ENCODE measurements around the gene TLE5. TPM values are rescaled to one million over a fixed set of nuclear protein-coding genes. Genes with fewer than 3 reads are reported as not detected.

Gene TLE5
- total and polyA plus RNA-seq, 9 of the 15 experiments (the other 6 are each of a cell fraction or from before 2014, with no cell fraction given) = 2.0 to 347 (median 235) TPM

- TF ChIP-seq ZBTB40 (IDR thresholded peaks at IDR 0.05) = no peak
- no peak for TF ChIP-seq ZBTB40 (CRISPR knock-in tag; IDR thresholded peaks at IDR 0.05)
- no peak for TF ChIP-seq NFE2 (IDR thresholded peaks at IDR 0.05; ENCODE audit: low read depth)
- peak; percentile 78 for TF ChIP-seq ZFP36 (IDR thresholded peaks at IDR 0.05; ENCODE audit: low read depth, low read length, partially characterized antibody)
- TF ChIP-seq RCOR1 (IDR thresholded peaks at IDR 0.05; ENCODE audit: borderline replicate concordance in 1 of 2, low read depth in 2 of 2, low read length in 2 of 2) = peak in 1 of 2 experiments; percentile 54; a peak in 1 of 4 replicates
- no peak for TF ChIP-seq MED1 (CRISPR knock-in tag; IDR thresholded peaks at IDR 0.05; ENCODE audit: borderline replicate concordance)
- peak; percentile 34 for TF ChIP-seq PHF20 (IDR thresholded peaks at IDR 0.05; ENCODE audit: partially characterized antibody)
- TF ChIP-seq PML (IDR thresholded peaks at IDR 0.05; ENCODE audit: low read length) = no peak
- no peak for TF ChIP-seq ZNF318 (IDR thresholded peaks at IDR 0.05; ENCODE audit: borderline replicate concordance in 1 of 2, low read depth in 1 of 2)
- TF ChIP-seq MEF2A (IDR thresholded peaks at IDR 0.05; ENCODE audit: control insufficient read depth, low read depth, low read length) = no peak
Measured at GRCh38 chr19:3059653-3060052, 2.6 kb downstream of the TLE5 start (continued).

All from K562 (cell line).